HG03354 (cell line): ENCODE measurements around the gene RAB7A.

Experiments
- ATAC-seq: cut with Tn5 transposase; IDR thresholded peaks from one replicate; pipeline ENCODE4 v1.9.1; 2021; ENCODE audit warnings: mild to moderate bottlenecking; ENCODE audit not compliant: unreplicated experiment, poor library complexity, severe bottlenecking

Gene RAB7A

DNA sequence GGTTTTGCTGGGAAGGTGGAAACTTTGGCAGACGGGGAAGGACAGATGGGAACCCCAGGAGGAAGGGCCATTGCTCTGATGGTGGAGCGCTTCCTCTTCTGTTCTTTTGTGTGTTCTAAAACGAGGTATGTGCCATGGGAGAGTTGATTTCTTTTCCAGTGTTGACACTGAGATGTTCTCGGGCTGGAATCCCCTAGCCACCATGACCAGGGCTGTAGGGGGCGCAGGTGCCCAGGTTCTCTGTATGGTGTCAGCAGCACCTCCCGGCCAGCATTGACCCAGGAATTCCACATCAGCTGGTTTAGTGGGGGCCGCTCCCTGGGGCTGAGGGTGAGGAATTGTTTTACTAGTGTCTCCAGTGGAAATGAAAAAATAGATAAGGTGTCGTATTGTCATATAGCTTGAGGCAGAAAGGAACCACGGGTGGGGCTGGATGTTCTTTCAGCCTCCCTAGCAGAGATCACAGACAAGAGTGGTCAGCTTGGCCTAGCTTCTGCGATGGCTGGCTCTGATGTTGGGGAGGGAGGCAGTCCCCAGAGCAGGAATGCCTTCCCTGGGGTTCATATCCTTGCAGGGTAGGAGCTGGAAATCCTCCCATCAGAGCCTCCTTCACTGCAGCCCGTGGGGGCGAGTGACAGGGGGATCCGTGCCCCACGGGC is 119.3 kb downstream of the RAB7A start:
- ATAC-seq: no peak

DNA sequence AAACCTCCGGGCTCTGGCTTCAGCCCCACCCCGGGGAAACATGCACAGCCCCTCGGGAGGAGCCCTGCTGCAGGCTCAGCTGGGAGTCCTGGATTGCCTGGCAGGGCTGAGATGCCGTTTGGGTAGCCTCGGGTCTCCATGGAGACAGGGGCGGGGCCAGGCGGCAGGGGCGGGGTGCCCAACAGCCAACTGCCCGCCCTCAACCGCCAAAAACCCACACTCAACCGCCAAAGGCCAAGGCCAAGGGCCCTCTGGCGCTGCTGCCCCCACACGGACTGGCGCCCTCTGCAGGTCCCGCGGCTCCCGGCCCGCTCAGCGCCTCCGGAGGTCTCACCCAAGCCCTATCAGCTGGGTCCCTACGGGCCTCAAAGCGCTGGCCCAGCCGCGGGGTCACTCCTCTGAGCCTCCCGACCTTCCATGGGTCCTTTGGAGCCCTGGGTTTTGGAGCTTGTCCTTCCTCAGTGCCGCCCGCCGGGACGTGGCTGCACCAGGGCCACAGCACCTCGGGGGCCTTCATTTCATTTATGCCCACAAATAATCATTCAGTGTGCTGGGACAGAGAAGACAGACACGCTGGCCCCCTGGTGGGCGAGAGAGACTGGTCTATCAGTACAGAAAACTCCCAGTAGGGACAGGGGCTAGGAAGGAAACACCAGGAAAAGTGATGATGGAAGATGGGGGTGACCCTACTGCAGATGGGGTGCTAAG is 119.9 kb downstream of the RAB7A start:
- ATAC-seq: peak; percentile 74

- ATAC-seq: no peak
Observed at GRCh38 chr3:128846486-128846891, 120.5 kb downstream of the RAB7A start.

DNA sequence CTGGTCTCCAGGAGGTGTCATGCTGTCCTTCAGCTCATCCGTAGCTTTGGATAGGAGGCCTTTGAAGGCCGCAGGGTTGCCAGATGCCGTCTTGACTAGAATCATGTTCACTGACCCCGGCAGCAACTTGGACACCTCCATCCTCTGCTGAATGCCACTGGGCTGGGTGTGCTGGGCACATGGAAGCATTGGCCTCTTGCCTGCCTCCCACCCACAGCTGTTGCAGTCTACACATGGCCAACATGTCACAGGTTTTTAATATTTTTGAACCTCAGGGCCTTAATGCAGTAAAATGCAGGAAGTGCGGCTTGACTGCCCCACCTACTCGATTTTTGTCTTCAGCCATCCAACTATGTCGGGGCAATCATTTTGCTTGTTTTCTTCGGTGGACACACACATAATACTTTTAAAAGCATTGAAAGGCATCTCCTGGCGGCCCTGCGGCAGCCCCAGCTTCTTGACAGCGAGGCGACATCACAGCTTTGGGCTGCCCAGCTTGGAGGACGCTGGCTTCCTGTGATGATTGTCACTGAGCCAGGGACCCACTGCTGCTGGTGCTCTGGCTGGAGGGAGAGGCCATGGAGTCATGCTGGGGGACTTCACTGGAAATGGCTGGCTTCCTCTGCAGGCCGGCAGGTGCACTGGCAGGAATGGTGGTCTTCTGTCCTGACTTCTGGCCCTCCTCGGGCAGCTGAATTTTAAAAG is 121.8 kb downstream of the RAB7A start:
- no peak for ATAC-seq

- ATAC-seq: no peak
Observed at GRCh38 chr3:128848936-128849335, 123.0 kb downstream of the RAB7A start.

GRCh38 chr3:128849911-128850455 is 124.0 kb downstream of the RAB7A start:
- no peak for ATAC-seq

- ATAC-seq: no peak
Observed at GRCh38 chr3:128850544-128850943, 124.6 kb downstream of the RAB7A start.

DNA sequence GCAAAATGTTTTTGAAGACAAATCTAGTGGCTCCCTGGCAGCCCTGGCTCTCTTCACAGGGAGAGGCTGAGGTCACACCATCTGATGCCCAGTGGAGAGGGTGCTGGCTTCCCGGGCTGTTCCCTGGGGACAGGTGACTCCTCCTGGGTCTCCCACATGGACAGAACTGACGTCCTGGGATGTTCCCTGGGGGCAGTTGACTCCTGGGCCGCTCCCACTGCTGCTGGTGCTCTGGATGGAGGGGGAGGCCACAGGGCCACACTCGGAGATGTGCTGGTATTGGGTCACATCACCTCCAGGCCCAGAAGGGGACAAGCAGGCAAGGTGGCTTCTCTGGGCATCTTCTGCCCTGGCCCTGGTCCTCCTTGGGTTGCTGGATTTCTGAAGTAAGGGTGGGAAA is 125.6 kb downstream of the RAB7A start:
- no peak for ATAC-seq

DNA sequence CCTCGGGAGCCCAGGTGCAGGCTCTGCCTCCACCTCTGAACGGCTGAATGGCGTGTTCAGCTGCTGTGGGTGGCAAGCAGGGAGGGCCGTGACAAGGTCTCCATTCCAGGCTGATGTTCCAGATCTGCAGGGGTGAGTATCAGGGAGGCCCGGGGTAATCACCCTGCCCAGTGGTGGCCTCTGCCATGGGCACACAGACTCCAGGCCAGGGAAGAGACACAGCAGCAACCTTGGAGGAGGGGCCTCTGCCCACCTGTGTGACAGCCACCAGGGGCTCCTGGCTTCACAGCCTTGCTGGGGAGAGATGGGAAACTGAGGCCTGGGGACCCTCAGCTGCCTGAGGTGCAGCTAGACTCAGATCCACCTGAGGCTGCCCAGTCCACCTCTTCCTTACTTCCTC is 127.8 kb downstream of the RAB7A start:
- no peak for ATAC-seq

DNA sequence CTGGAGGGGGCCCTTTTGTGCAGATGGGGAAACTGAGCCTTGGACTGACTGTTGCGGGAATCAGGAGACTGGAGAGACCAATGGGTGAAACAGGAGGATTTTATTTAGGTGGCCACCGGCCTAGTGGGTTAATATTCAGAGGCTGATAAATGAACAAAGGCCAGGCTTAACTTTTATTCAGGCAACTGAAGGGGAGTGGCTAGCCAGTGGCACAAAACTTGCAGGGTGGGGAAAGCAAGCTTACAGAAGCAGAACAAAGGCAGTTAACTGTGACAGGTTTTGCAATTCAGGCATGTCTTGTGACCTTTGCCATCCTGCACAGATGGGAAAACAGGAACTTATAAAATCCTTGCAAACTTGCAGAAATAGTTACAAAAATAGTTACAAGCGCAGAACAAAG is 128.5 kb downstream of the RAB7A start:
- no peak for ATAC-seq

- no peak for ATAC-seq
Observed at GRCh38 chr3:128855569-128855968, 129.6 kb downstream of the RAB7A start.

- no peak for ATAC-seq
Observed at GRCh38 chr3:128858167-128858566, 132.2 kb downstream of the RAB7A start.

- no peak for ATAC-seq
Observed at GRCh38 chr3:128859630-128860029, 133.6 kb downstream of the RAB7A start.

DNA sequence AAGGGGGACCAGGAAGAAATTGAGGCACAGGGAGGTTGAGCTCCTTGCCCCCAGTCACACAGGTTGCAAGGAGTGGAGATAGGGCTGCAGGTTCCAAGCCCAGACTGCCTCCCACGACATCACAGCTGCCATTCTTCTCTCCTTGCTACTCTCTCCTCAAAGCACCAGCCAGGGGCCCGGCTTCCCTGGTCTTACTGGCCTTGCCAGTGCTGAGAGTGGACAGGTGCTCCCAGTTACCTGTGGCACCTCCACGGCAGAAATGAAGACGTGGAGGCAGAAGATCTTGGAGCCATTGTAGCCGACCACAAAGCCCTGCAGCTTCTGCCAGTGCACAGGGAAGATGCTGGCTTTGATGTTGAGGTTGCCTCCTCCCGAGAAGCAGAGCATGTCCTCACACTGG is 135.5 kb downstream of the RAB7A start:
- no peak for ATAC-seq

DNA sequence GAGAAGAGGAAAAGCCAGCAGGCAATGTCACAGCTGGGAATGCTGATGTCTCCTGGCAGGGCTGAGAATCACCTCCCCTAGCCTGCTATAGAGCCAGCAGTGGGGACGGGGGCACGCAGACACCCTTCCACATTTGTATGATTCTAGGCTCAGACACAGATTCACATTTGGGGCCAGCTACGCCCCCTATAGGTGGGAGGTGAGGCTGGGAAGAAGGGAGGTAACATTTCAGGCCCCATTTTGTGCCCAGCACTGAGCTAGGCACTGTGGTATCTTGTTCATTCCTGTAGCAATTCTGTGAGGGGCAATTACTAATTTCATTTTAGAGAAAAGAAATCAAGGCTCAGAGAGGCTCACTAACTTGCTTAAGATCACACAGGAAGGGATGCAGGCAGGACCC is 137.6 kb downstream of the RAB7A start:
- ATAC-seq: no peak
